Measurements from ENCODE around the gene DMD.
"Not testable (repeated sequence)": the region's sequence is repeated elsewhere in the genome, so short reads cannot be mapped to it uniquely, and the experiment has no call there.

Gene DMD

GRCh38 chrX:33188881-33189280 lies 22.5 kb downstream of the DMD start:
- no peaks in the 10 kb centered on the region for H4K20me1 ChIP-seq (ENCODE audit: insufficient read depth, low read length)
- no peaks in the 10 kb centered on the region for H3K79me2 ChIP-seq (ENCODE audit: low read length)
- no peaks in the 10 kb centered on the region for H3K27me3 ChIP-seq (ENCODE audit: low read depth, low read length)
- peaks cover 5% of the 10 kb centered on the region for H3K4me1 ChIP-seq (ENCODE audit: low read length)
- TF ChIP-seq, protein P1, sequence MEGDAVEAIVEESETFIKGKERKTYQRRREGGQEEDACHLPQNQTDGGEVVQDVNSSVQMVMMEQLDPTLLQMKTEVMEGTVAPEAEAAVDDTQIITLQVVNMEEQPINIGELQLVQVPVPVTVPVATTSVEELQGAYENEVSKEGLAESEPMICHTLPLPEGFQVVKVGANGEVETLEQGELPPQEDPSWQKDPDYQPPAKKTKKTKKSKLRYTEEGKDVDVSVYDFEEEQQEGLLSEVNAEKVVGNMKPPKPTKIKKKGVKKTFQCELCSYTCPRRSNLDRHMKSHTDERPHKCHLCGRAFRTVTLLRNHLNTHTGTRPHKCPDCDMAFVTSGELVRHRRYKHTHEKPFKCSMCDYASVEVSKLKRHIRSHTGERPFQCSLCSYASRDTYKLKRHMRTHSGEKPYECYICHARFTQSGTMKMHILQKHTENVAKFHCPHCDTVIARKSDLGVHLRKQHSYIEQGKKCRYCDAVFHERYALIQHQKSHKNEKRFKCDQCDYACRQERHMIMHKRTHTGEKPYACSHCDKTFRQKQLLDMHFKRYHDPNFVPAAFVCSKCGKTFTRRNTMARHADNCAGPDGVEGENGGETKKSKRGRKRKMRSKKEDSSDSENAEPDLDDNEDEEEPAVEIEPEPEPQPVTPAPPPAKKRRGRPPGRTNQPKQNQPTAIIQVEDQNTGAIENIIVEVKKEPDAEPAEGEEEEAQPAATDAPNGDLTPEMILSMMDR (IDR thresholded peaks at IDR 0.05; ENCODE audit: low read depth, low read length): no peak
- TF ChIP-seq EZH2phosphoT487 (IDR thresholded peaks at IDR 0.05; ENCODE audit: low read depth): no peak
- H3K4me2 ChIP-seq (ENCODE audit: low read length): no peak overlapping the region
- no peaks in the 10 kb centered on the region for H3K9me3 ChIP-seq (ENCODE audit: insufficient read depth, low read length)
- H3K4me3 ChIP-seq (ENCODE audit: low read length): no peak overlapping the region
- H3K36me3 ChIP-seq (replicated peaks; ENCODE audit: low read depth, low read length): peaks cover 11% of the 10 kb centered on the region
- H3K9ac ChIP-seq (ENCODE audit: low read length): no peak overlapping the region
- no peak overlapping the region for H2AFZ ChIP-seq (ENCODE audit: low read depth, low read length)
- no peak overlapping the region for H3K27ac ChIP-seq (ENCODE audit: low read length)

DNA sequence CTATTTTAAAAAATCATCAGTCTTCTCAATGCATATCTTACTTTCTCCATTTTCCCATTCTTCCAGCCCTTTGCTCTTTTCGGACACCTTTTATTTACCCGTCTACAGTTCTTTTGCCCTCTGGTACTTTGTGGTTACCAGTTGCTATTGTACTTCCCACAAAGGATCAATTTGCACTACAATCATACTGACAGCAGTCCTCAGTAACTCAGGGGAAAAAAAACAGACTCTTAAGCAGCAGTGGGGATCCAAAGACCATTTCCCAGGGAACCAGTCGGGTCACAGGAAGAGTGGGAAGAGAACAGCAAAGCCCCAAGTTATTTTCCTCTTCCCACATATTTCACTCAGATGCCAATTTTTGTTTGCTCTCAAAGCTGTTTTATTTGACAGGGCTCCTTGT lies 23.1 kb downstream of the DMD start:
- Histone ChIP-seq H3K27ac (ENCODE audit: low read length) (no peak overlapping the region), H3K27me3 (ENCODE audit: low read depth, low read length) (no peaks in the 10 kb centered on the region), H3K79me2 (ENCODE audit: low read length) (no peaks in the 10 kb centered on the region), H3K36me3 (replicated peaks; ENCODE audit: low read depth, low read length) (peaks cover 11% of the 10 kb centered on the region), H3K4me3 (ENCODE audit: low read length) (no peak overlapping the region), H2AFZ (ENCODE audit: low read depth, low read length) (no peak overlapping the region), H3K9ac (ENCODE audit: low read length) (no peak overlapping the region), H3K4me2 (ENCODE audit: low read length) (no peak overlapping the region), H3K4me1 (ENCODE audit: low read length) (peaks cover 9% of the 10 kb centered on the region), H4K20me1 (ENCODE audit: insufficient read depth, low read length) (no peaks in the 10 kb centered on the region), H3K9me3 (ENCODE audit: insufficient read depth, low read length) (no peaks in the 10 kb centered on the region)
- TF ChIP-seq, protein P1 (IDR thresholded peaks at IDR 0.05; ENCODE audit: low read depth, low read length): no peak
- TF ChIP-seq EZH2phosphoT487 (IDR thresholded peaks at IDR 0.05; ENCODE audit: low read depth): no peak

GRCh38 chrX:33184803-33185202 lies 26.5 kb downstream of the DMD start:
- H3K27me3 ChIP-seq (ENCODE audit: low read depth, low read length); H3K4me3 ChIP-seq (ENCODE audit: low read length); H3K9me3 ChIP-seq (ENCODE audit: insufficient read depth, low read length); H2AFZ ChIP-seq (ENCODE audit: low read depth, low read length); H4K20me1 ChIP-seq (ENCODE audit: insufficient read depth, low read length); H3K79me2 ChIP-seq (ENCODE audit: low read length); H3K27ac ChIP-seq (ENCODE audit: low read length); H3K4me2 ChIP-seq (ENCODE audit: low read length); H3K9ac ChIP-seq (ENCODE audit: low read length): not testable (repeated sequence)
- H3K4me1 ChIP-seq (ENCODE audit: low read length): peaks cover 30% of the 10 kb centered on the region
- peaks cover 24% of the 10 kb centered on the region for H3K36me3 ChIP-seq (replicated peaks; ENCODE audit: low read depth, low read length)

- Histone ChIP-seq H3K4me2 (ENCODE audit: low read length) (peak overlapping the region; percentile 78), H3K36me3 (replicated peaks; ENCODE audit: low read depth, low read length) (peaks cover 30% of the 10 kb centered on the region), H2AFZ (ENCODE audit: low read depth, low read length) (no peak overlapping the region), H3K4me3 (ENCODE audit: low read length) (peak overlapping the region; percentile 40), H3K9me3 (ENCODE audit: insufficient read depth, low read length) (peaks cover 13% of the 10 kb centered on the region), H3K79me2 (ENCODE audit: low read length) (no peaks in the 10 kb centered on the region), H3K4me1 (ENCODE audit: low read length) (peaks cover 30% of the 10 kb centered on the region), H3K9ac (ENCODE audit: low read length) (peak overlapping the region; percentile 72), H3K27ac (ENCODE audit: low read length) (peak overlapping the region; percentile 97), H3K27me3 (ENCODE audit: low read depth, low read length) (no peaks in the 10 kb centered on the region), H4K20me1 (ENCODE audit: insufficient read depth, low read length) (no peaks in the 10 kb centered on the region)
- TF ChIP-seq EZH2phosphoT487 (IDR thresholded peaks at IDR 0.05; ENCODE audit: low read depth): no peak
- TF ChIP-seq, protein P1 (IDR thresholded peaks at IDR 0.05; ENCODE audit: low read depth, low read length): no peak
These were observed 28.0 kb downstream of the DMD start for GRCh38 chrX:33183361-33183760.

DNA sequence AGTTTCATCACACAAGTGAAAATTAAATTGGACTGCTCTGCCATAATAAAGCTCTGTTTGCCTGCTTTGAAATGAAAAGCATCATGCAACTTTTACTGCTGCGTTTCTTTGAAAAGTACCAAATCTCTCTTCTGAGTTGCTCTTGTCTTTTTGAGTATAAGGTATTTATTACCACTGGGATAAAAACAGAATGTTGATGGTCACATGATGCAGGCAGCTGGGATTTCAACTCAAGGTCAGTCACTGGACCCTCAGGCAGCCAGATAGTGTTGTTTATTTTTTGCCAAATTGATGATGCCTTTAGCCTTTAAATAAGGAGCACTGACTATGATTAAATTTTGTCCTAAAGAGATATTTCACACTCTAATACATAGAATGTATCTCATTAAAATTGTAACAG lies 32.7 kb downstream of the DMD start:
- Histone ChIP-seq H4K20me1 (ENCODE audit: insufficient read depth, low read length) (no peaks in the 10 kb centered on the region), H3K4me2 (ENCODE audit: low read length) (no peak overlapping the region), H3K9ac (ENCODE audit: low read length) (no peak overlapping the region), H3K9me3 (ENCODE audit: insufficient read depth, low read length) (peaks cover 13% of the 10 kb centered on the region), H3K36me3 (replicated peaks; ENCODE audit: low read depth, low read length) (peaks cover 23% of the 10 kb centered on the region), H3K27me3 (ENCODE audit: low read depth, low read length) (no peaks in the 10 kb centered on the region), H2AFZ (ENCODE audit: low read depth, low read length) (no peak overlapping the region), H3K4me1 (ENCODE audit: low read length) (peaks cover 57% of the 10 kb centered on the region), H3K4me3 (ENCODE audit: low read length) (no peak overlapping the region), H3K79me2 (ENCODE audit: low read length) (no peaks in the 10 kb centered on the region), H3K27ac (ENCODE audit: low read length) (no peak overlapping the region)
- TF ChIP-seq EZH2phosphoT487 (IDR thresholded peaks at IDR 0.05; ENCODE audit: low read depth): no peak
- TF ChIP-seq, protein P1 (IDR thresholded peaks at IDR 0.05; ENCODE audit: low read depth, low read length): no peak

Measured in OCI-LY3 (cell line).